Measurements from ENCODE around the gene HCN4.

GRCh38 chr15:73378089-73378488 lies 9.3 kb upstream of the HCN4 start:
- TF ChIP-seq CTCF (IDR thresholded peaks at IDR 0.05) (no peak), POLR2AphosphoS5 (IDR thresholded peaks at IDR 0.05) (no peak)
